Caco-2 (cell line): ENCODE results near the gene KCNV2. TPM values are rescaled to one million over a fixed set of nuclear protein-coding genes. Genes with fewer than 3 reads are reported as not detected.
A peak's percentile ranks its signal among the peaks of the same experiment; 100 is the strongest.

Experiments
- BruUV-seq: library from RNA; stranded (reverse); fragments of 400-500 nt; replicated peaks from 2 replicates; lab custom pipeline; 2021; lab: Mats Ljungman, UMichigan
- CTCF ChIA-PET: fragments of 300-600 bp; sonication (Branson Sonifier 250); formaldehyde crosslinking; loops from one replicate; lab custom pipeline; 2022; ENCODE audit warnings: antibody characterized with exemption; lab: Charles Lee
- POLR2A ChIA-PET: fragments of 300-600 bp; sonication (Branson Sonifier 250); formaldehyde crosslinking; loops from one replicate; lab custom pipeline; 2022; ENCODE audit warnings: antibody characterized with exemption; lab: Charles Lee
- DNase-seq, 2 experiments: peaks; one replicate each; pipeline versions ENCODE4 v3.0.0 to v3.0.0-alpha.2; 2020 to 2022
- H3K27me3 ChIP-seq: replicated peaks from 2 replicates; pipeline ENCODE4 v1.6.0; 2011; ENCODE audit warnings: low read length; ENCODE audit not compliant: control insufficient read depth, insufficient read depth
- H3K36me3 ChIP-seq: 2 replicates; pipeline ENCODE4 v1.5.1; 2011; ENCODE audit warnings: low read length; ENCODE audit not compliant: control insufficient read depth, insufficient read depth
- H3K4me1 ChIP-seq: fragments of 250-450 bp; sonication (Bioruptor Pico); 2 replicates; pipeline ENCODE4 v1.5.1; 2020; ENCODE audit warnings: mild to moderate bottlenecking
- H3K4me3 ChIP-seq: 2 replicates; pipeline ENCODE4 v1.5.1; 2011; ENCODE audit warnings: low read depth, mild to moderate bottlenecking, control low read depth, low read length
- H3K9me3 ChIP-seq: fragments of 250-450 bp; sonication (Bioruptor Pico); 2 replicates; pipeline ENCODE4 v1.5.1; 2020; ENCODE audit warnings: mild to moderate bottlenecking, moderate library complexity
- H3K27ac Mint-ChIP-seq: one replicate; pipeline ENCODE4 v1.8.0; 2022; ENCODE audit warnings: mixed read lengths; ENCODE audit not compliant: unreplicated experiment
- H3K27me3 Mint-ChIP-seq: one replicate; pipeline ENCODE4 v1.8.0; 2022; ENCODE audit warnings: mixed read lengths; ENCODE audit not compliant: insufficient read depth, unreplicated experiment
- H3K36me3 Mint-ChIP-seq: one replicate; pipeline ENCODE4 v1.8.0; 2022; ENCODE audit warnings: mild to moderate bottlenecking, mixed read lengths; ENCODE audit not compliant: insufficient read depth, unreplicated experiment
- H3K4me1 Mint-ChIP-seq: one replicate; pipeline ENCODE4 v1.8.0; 2022; ENCODE audit warnings: low read depth, mixed read lengths; ENCODE audit not compliant: unreplicated experiment
- H3K4me3 Mint-ChIP-seq: one replicate; pipeline ENCODE4 v1.8.0; 2022; ENCODE audit warnings: mild to moderate bottlenecking, moderate library complexity, mixed read lengths; ENCODE audit not compliant: unreplicated experiment
- H3K9me3 Mint-ChIP-seq: one replicate; pipeline ENCODE4 v1.8.0; 2022; ENCODE audit warnings: mixed read lengths; ENCODE audit not compliant: unreplicated experiment
- CTCF ChIP-seq, 2 experiments: fragments of 200-600 bp in 1 of 2; IDR thresholded peaks; 1 replicate in 1 of 2; 2 replicates in 1 of 2; pipeline versions ENCODE4 v1.5.1 to v1.8.0; 2011 to 2022; ENCODE audit warnings: antibody characterized with exemption in 1 of 2, control low read depth in 1 of 2, inconsistent platforms in 1 of 2, low read depth in 1 of 2, low read length in 1 of 2, mild to moderate bottlenecking in 1 of 2, moderate library complexity in 1 of 2; ENCODE audit not compliant: insufficient read depth in 1 of 2, severe bottlenecking in 1 of 2, unreplicated experiment in 1 of 2
- intact Hi-C: fragments of 100-400 bp; cut with micrococcal nuclease; formaldehyde crosslinking; loops from one replicate; pipeline ENCODE4 v1.10.0; 2022; ENCODE audit not compliant: unreplicated experiment
- total RNA-seq: library from RNA; stranded (reverse); gene quantifications from 2 replicates; pipeline ENCODE4 v1.2.3, GENCODE V29; 2022

The KCNV2 gene
- total RNA-seq, 1 experiment from 2014 or later = not detected

- peaks cover 17% of the 10 kb centered on the region for H3K9me3 Mint-ChIP-seq
- DNase-seq = peak in 1 of 2 experiments; percentile 11
- H3K36me3 Mint-ChIP-seq = peaks cover 70% of the 10 kb centered on the region
- Histone ChIP-seq H3K27me3 (no peaks in the 10 kb centered on the region), H3K9me3 (0 out of 2 replicates have a peak, but pooled peaks cover 3% of the 10 kb centered on the region), H3K36me3 (no peaks in the 10 kb centered on the region; the same call in 1 of the 2 replicates), H3K4me3 (no peak overlapping the region), H3K4me1 (peaks cover 28% of the 10 kb centered on the region)
- H3K4me3 Mint-ChIP-seq = peak overlapping the region; percentile 30
- TF ChIP-seq CTCF (IDR thresholded peaks at IDR 0.05; ENCODE audit: insufficient read depth in 1 of 2, low read depth in 1 of 2, low read length in 1 of 2, severe bottlenecking in 1 of 2, unreplicated experiment in 1 of 2) = no peak
- ChIA-PET POLR2A (no interaction called here), CTCF (no interaction called here)
- peak overlapping the region; percentile 51 for H3K27ac Mint-ChIP-seq
- intact Hi-C loops = loop anchor here (2.0 to 5.0 kb wide), 2 partner anchors 37 to 44 kb away; no protein-coding TSS in a partner anchor
- BruUV-seq = no TSS peak
- no peaks in the 10 kb centered on the region for H3K27me3 Mint-ChIP-seq
- peaks cover 28% of the 10 kb centered on the region for H3K4me1 Mint-ChIP-seq
Observed at GRCh38 chr9:2771661-2772060, 54.4 kb downstream of the KCNV2 start.

DNA sequence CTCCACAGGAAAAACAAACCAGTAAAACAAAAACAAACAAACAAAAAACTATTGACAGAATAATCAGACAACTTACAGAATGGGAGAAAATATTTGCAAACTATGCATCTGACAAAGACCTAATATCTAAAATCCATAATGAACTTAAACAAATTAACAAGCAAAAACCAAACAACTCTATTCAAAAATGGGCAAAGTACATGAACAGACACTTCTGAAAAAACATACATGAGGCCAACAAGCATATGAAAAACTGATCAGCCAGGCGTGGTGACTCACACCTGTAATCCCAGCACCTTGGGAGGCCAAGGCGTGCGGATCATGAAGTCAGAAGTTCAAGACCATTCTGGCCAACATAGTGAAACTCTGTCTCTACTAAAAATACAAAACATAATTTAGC is 60.1 kb downstream of the KCNV2 start:
- CTCF ChIA-PET = no interaction called here
- no TSS peak for BruUV-seq
- Histone ChIP-seq H3K36me3 (no peaks in the 10 kb centered on the region; the same call in none of the 2 replicates), H3K4me1 (peaks cover 10% of the 10 kb centered on the region), H3K4me3 (no peak overlapping the region), H3K9me3 (0 out of 2 replicates have a peak, but pooled peaks cover 3% of the 10 kb centered on the region), H3K27me3 (no peaks in the 10 kb centered on the region)
- H3K9me3 Mint-ChIP-seq = peaks cover 19% of the 10 kb centered on the region
- no peak for TF ChIP-seq CTCF (IDR thresholded peaks at IDR 0.05; ENCODE audit: insufficient read depth in 1 of 2, low read depth in 1 of 2, low read length in 1 of 2, severe bottlenecking in 1 of 2, unreplicated experiment in 1 of 2)
- H3K27me3 Mint-ChIP-seq = no peaks in the 10 kb centered on the region
- H3K27ac Mint-ChIP-seq = no peak overlapping the region
- no peak overlapping the region for H3K4me3 Mint-ChIP-seq
- intact Hi-C loops = no loop called here
- DNase-seq = no peak
- H3K36me3 Mint-ChIP-seq = peaks cover 76% of the 10 kb centered on the region
- POLR2A ChIA-PET = no interaction called here
- H3K4me1 Mint-ChIP-seq = peaks cover 1% of the 10 kb centered on the region

GRCh38 chr9:2778816-2779215 is 61.5 kb downstream of the KCNV2 start:
- Mint-ChIP-seq H3K4me3 (no peak overlapping the region), H3K27ac (no peak overlapping the region), H3K9me3 (peaks cover 13% of the 10 kb centered on the region)

More at GRCh38 chr9:2778816-2779215, 61.5 kb downstream of the KCNV2 start:
- H3K4me1 Mint-ChIP-seq = no peaks in the 10 kb centered on the region
- H3K36me3 ChIP-seq = no peaks in the 10 kb centered on the region; the same call in none of the 2 replicates
- ChIA-PET POLR2A (no interaction called here), CTCF (no interaction called here)
- H3K4me1 ChIP-seq = no peaks in the 10 kb centered on the region
- intact Hi-C loops = no loop called here
- BruUV-seq = no TSS peak
- no peaks in the 10 kb centered on the region for H3K27me3 Mint-ChIP-seq
- H3K27me3 ChIP-seq = no peaks in the 10 kb centered on the region
- peaks cover 74% of the 10 kb centered on the region for H3K36me3 Mint-ChIP-seq
- DNase-seq = no peak
- H3K4me3 ChIP-seq = no peak overlapping the region
- H3K9me3 ChIP-seq = 0 out of 2 replicates have a peak, but pooled peaks cover 3% of the 10 kb centered on the region
- TF ChIP-seq CTCF (IDR thresholded peaks at IDR 0.05; ENCODE audit: insufficient read depth in 1 of 2, low read depth in 1 of 2, low read length in 1 of 2, severe bottlenecking in 1 of 2, unreplicated experiment in 1 of 2) = no peak

Other genes starting within 250 kb of the KCNV2 start
- 35.7 and 42.3 TPM in 2 replicates for gene VLDLR, start 95.7 kb upstream of the KCNV2 start, total RNA-seq
- gene PUM3, start 126.6 kb downstream of the KCNV2 start, total RNA-seq = 64.2 and 65.4 TPM in 2 replicates